PC-9 (cell line): ENCODE measurements around the gene DUSP6.

ENCODE experiments used
- EZH2 ChIP-seq: fragments of 200-600 bp; sonication (generic); IDR thresholded peaks from 2 replicates; pipeline ENCODE4 v1.8.0; 2017; ENCODE audit warnings: antibody characterized with exemption, low read depth
- TF ChIP-seq, protein P1 (sequence below): fragments of 200-600 bp; sonication (generic); conservative IDR thresholded peaks from 2 replicates; pipeline ENCODE4 v1.6.1; 2017; ENCODE audit warnings: mixed run types, antibody characterized with exemption, mild to moderate bottlenecking, moderate library complexity

DNA sequence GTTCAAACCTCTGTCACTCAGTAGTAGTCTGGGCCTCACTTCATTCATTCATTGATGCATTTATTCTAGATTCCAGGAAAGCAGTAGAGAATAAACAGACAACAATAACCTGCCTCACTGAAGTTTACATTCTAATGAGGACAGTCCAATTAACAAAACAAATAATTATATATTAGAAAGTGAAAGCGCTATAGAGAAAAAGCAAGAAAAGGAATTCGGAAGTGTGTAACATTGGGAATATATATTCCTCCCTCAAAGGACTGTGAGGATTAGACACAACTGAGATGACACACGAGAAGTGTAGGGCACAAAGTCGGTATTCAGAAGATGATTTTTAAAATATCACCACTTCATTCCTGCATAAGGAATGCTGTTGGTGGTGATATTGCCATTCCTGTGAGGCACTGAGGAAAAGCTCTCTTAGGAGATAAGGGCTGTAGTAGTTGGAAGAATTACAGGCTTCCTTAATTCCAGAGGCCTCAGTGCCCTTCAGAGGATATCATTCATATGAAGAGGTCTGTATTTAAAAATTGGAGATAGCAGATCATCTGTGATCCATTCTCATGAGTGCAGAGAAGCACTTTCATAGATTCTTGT is 3.9 kb upstream of the DUSP6 start:
- TF ChIP-seq, protein P1, sequence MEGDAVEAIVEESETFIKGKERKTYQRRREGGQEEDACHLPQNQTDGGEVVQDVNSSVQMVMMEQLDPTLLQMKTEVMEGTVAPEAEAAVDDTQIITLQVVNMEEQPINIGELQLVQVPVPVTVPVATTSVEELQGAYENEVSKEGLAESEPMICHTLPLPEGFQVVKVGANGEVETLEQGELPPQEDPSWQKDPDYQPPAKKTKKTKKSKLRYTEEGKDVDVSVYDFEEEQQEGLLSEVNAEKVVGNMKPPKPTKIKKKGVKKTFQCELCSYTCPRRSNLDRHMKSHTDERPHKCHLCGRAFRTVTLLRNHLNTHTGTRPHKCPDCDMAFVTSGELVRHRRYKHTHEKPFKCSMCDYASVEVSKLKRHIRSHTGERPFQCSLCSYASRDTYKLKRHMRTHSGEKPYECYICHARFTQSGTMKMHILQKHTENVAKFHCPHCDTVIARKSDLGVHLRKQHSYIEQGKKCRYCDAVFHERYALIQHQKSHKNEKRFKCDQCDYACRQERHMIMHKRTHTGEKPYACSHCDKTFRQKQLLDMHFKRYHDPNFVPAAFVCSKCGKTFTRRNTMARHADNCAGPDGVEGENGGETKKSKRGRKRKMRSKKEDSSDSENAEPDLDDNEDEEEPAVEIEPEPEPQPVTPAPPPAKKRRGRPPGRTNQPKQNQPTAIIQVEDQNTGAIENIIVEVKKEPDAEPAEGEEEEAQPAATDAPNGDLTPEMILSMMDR: no peak
- no peak for TF ChIP-seq EZH2
